DMS 273 (cell line): ENCODE data around the gene SPSB1.

ENCODE experiments used
- DNase-seq: peaks from one replicate; lab custom pipeline; 2025; ENCODE audit not compliant: unreplicated experiment; lab: John Stamatoyannopoulos, UW

The SPSB1 gene

DNA sequence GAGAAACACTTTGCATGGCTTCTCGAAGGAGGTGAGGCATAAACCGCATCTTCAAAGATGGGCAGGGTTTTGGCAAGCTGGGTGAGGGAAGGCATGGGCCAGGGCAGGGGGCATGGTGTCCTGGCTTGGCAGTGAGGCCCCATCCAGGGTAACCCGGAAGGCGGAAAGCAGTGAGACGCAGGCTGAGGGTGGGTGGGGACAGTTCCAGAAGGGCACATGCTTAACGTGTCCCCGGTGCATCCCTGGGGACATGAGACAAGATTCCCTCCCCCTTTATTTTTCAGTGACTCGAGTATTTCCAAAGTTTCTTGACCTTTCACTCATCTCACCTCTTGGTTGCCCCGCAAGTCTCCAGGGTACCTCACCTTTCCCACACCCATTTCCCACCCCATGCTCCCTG, 123.8 kb downstream of the SPSB1 start:
- no peak for DNase-seq

DNA sequence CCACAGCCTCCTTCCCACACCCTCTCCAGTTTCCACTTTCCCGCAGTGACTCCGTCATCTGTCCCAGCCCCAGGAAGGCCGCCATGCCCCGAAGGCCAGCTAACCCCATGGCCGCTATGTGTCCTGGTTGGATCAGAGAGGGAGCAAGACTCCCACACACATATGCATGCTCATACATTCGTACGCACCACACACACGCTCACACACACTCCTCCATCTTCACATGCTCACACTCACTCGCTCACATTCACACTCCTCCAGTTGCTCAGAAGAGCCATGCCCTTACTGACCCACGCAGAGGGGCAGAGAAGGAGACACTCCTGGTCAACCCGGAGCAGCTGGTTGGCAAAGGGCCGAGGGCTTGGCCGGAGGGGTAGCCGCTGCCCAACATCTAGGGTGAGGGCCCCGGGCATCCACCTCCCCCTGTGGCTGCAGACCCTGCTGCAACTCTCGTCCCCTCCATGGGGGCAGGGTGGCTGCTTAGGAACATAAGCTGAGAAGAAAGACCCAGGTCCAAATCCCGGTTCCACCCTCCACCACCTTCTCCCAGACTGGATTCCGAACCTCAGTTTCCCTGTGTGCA, 124.3 kb downstream of the SPSB1 start:
- no peak for DNase-seq

DNA sequence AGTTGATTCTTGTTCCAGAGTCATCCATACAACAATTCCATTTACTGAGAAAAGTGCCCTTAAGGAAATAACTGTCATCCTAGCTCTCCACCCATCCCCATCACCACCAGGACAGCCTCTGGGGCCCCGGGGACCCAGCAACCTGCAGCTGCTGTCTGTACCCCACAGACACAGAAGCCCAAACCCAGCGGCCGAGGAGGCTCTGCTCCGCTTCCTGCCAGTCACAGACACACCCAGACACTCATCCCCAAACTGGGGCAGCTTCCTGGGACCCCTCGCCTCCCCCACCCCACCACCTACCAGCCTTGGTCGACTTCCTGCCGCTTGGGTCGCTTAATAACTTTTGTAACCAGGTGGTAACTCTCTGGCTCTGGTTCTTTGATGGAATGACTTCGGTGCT, 125.0 kb downstream of the SPSB1 start:
- DNase-seq: no peak

DNA sequence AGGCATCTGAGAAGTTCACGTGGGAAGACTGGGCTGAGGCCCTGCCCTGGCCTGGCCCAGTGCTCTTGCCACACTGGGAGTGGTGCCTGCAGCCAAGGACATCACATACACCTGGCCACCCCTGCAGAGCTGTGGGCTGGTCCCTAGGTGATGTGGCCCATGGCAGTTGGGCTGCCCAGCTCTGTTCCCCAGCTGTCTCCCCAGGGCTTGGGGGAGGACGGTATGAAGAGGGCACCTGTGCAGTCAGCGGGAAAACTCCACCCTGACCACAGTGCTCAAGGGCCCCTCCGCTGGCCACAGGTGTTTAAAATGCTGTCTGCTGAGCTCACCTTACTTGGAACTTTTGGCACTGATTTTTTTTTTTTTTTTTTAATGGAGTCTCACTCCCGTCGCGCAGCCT, 126.2 kb downstream of the SPSB1 start:
- DNase-seq: no peak
